Peyer's patch (tissue), 4 donors: ENCODE measurements around the gene ZNF26.

ENCODE experiments used
- CTCF ChIP-seq, 6 experiments: fragments of 450-650 bp in 4 of 6; fragments of 200-600 bp in 2 of 6; sonication (generic) in 1 of 6; IDR thresholded peaks; one replicate each; pipeline ENCODE4 v1.5.1; 2017 to 2019; ENCODE audit warnings: antibody characterized with exemption in 6 of 6, mild to moderate bottlenecking in 3 of 6, moderate library complexity in 1 of 6
- POLR2A ChIP-seq, 2 donors: fragments of 450-650 bp; IDR thresholded peaks; one replicate each; pipeline ENCODE4 v1.5.1; 2017; ENCODE audit warnings: antibody characterized with exemption in 2 of 2, mild to moderate bottlenecking in 2 of 2, moderate library complexity in 2 of 2

- TF ChIP-seq CTCF (IDR thresholded peaks at IDR 0.05) = no peak
- TF ChIP-seq POLR2A (IDR thresholded peaks at IDR 0.05) = no peak
These were observed 77.4 kb downstream of the ZNF26 start for GRCh38 chr12:133063556-133063955.
